ENCODE data around the gene CDH10. TPM values are rescaled to one million over a fixed set of nuclear protein-coding genes. Genes with fewer than 3 reads are reported as not detected.

Gene CDH10
- total and polyA plus RNA-seq, 4 donors: 0.09 TPM; not detected in 3

GRCh38 chr5:24624872-24625271 is 19.9 kb downstream of the CDH10 start:
- Histone ChIP-seq H3K27me3 (ENCODE audit: control insufficient read depth in 4 of 4, insufficient read depth in 4 of 4, low read length in 3 of 4) (no peaks in the 10 kb centered on the region), H3K4me1 (ENCODE audit: control insufficient read depth in 4 of 4, insufficient read depth in 4 of 4, low read length in 3 of 4) (no peaks in the 10 kb centered on the region), H3K36me3 (ENCODE audit: control insufficient read depth in 4 of 4, insufficient read depth in 3 of 4, low read depth in 1 of 4, low read length in 3 of 4) (no peaks in the 10 kb centered on the region), H3K27ac (ENCODE audit: low read depth in 1 of 2, low read length in 2 of 2) (no peak overlapping the region), H3K4me3 (ENCODE audit: low read depth in 1 of 3, low read length in 3 of 3) (no peak overlapping the region), H3K9me3 (ENCODE audit: control insufficient read depth in 4 of 4, low read length in 3 of 4) (no peaks in the 10 kb centered on the region), H3K9ac (ENCODE audit: low read depth in 1 of 2, low read length in 2 of 2) (no peak overlapping the region)
- no peak for TF ChIP-seq MAX (IDR thresholded peaks at IDR 0.05)
- no peak for TF ChIP-seq NR2F2 (IDR thresholded peaks at IDR 0.05)
- TF ChIP-seq HNF4G (IDR thresholded peaks at IDR 0.05): no peak
- no peak for TF ChIP-seq EGR1 (IDR thresholded peaks at IDR 0.05; ENCODE audit: low read depth in 2 of 2)
- no peak for TF ChIP-seq TAF1 (conservative IDR thresholded peaks at IDR 0.05)
- TF ChIP-seq, protein P1, sequence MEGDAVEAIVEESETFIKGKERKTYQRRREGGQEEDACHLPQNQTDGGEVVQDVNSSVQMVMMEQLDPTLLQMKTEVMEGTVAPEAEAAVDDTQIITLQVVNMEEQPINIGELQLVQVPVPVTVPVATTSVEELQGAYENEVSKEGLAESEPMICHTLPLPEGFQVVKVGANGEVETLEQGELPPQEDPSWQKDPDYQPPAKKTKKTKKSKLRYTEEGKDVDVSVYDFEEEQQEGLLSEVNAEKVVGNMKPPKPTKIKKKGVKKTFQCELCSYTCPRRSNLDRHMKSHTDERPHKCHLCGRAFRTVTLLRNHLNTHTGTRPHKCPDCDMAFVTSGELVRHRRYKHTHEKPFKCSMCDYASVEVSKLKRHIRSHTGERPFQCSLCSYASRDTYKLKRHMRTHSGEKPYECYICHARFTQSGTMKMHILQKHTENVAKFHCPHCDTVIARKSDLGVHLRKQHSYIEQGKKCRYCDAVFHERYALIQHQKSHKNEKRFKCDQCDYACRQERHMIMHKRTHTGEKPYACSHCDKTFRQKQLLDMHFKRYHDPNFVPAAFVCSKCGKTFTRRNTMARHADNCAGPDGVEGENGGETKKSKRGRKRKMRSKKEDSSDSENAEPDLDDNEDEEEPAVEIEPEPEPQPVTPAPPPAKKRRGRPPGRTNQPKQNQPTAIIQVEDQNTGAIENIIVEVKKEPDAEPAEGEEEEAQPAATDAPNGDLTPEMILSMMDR (IDR thresholded peaks at IDR 0.05; ENCODE audit: low read depth, low read length, missing input control): no peak
- no peak for TF ChIP-seq RXRA (IDR thresholded peaks at IDR 0.05)
- no peak for TF ChIP-seq FOXA1 (IDR thresholded peaks at IDR 0.05)
- TF ChIP-seq, protein P2, sequence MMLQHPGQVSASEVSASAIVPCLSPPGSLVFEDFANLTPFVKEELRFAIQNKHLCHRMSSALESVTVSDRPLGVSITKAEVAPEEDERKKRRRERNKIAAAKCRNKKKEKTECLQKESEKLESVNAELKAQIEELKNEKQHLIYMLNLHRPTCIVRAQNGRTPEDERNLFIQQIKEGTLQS (IDR thresholded peaks at IDR 0.05): no peak
- no peak for TF ChIP-seq GABPA (IDR thresholded peaks at IDR 0.05 in 1 of 2, conservative IDR thresholded peaks at IDR 0.05 in 1 of 2)
- no peak for TF ChIP-seq REST (IDR thresholded peaks at IDR 0.05)
- TF ChIP-seq JUND (IDR thresholded peaks at IDR 0.05): no peak
- TF ChIP-seq YY1 (IDR thresholded peaks at IDR 0.05): no peak
- TF ChIP-seq FOXA2 (IDR thresholded peaks at IDR 0.05): no peak
- no peak for TF ChIP-seq ZBTB33 (IDR thresholded peaks at IDR 0.05)
- DNase-seq (ENCODE audit: low spot score): no peak

DNA sequence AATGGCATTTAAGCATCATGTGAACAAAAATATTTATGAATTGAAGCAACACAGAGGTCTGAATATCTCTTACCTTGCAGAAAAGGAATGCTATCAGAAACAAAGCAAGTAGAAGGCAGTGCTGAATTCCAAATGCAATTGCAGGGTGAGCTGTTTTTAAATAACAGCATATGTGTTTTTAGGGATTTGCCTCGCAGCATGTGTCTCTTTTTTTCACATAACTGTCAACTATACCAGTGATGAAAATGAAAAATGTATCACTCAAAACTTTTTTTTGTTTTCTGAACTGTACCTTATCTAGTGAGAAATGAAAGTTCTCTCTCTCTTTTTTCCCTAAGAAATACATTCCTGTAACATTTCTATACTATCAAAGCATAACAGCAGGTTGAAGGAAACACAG is 21.2 kb downstream of the CDH10 start:
- no peaks in the 10 kb centered on the region for H3K9me3 ChIP-seq (ENCODE audit: control insufficient read depth in 4 of 4, low read length in 3 of 4)
- no peaks in the 10 kb centered on the region for H3K27me3 ChIP-seq (ENCODE audit: control insufficient read depth in 4 of 4, insufficient read depth in 4 of 4, low read length in 3 of 4)
- no peak overlapping the region for H3K9ac ChIP-seq (ENCODE audit: low read depth in 1 of 2, low read length in 2 of 2)
- H3K36me3 ChIP-seq (ENCODE audit: control insufficient read depth in 4 of 4, insufficient read depth in 3 of 4, low read depth in 1 of 4, low read length in 3 of 4): no peaks in the 10 kb centered on the region
- WGBS: 67% methylated on average over 1 of the region's 1 CpG
- no peak overlapping the region for H3K27ac ChIP-seq (ENCODE audit: low read depth in 1 of 2, low read length in 2 of 2)
- no peak for DNase-seq (ENCODE audit: low spot score)
- H3K4me3 ChIP-seq (ENCODE audit: low read depth in 1 of 3, low read length in 3 of 3): no peak overlapping the region
- H3K4me1 ChIP-seq (ENCODE audit: control insufficient read depth in 4 of 4, insufficient read depth in 4 of 4, low read length in 3 of 4): no peaks in the 10 kb centered on the region
- TF ChIP-seq TAF1 (conservative IDR thresholded peaks at IDR 0.05) (no peak), GABPA (IDR thresholded peaks at IDR 0.05 in 1 of 2, conservative IDR thresholded peaks at IDR 0.05 in 1 of 2) (no peak), NR2F2 (IDR thresholded peaks at IDR 0.05) (no peak), FOXA1 (IDR thresholded peaks at IDR 0.05) (no peak), ZBTB33 (IDR thresholded peaks at IDR 0.05) (no peak), EGR1 (IDR thresholded peaks at IDR 0.05; ENCODE audit: low read depth in 2 of 2) (no peak), RXRA (IDR thresholded peaks at IDR 0.05) (no peak), SP1 (IDR thresholded peaks at IDR 0.05) (no peak), FOXA2 (IDR thresholded peaks at IDR 0.05) (no peak), HNF4G (IDR thresholded peaks at IDR 0.05) (no peak), REST (IDR thresholded peaks at IDR 0.05) (no peak), MAX (IDR thresholded peaks at IDR 0.05) (no peak), JUND (IDR thresholded peaks at IDR 0.05) (no peak), RAD21 (IDR thresholded peaks at IDR 0.05) (no peak), HNF4A (conservative IDR thresholded peaks at IDR 0.05) (no peak)
